DND-41 (cell line): ENCODE data around the gene ADI1.

Experiments used
- ATAC-seq: fragments of 200-7000 bp; cut with Tn5 transposase; 3 replicates; pipeline ENCODE4 v1.9.1; 2021; ENCODE audit warnings: low read depth; ENCODE audit not compliant: insufficient read depth
- DNase-seq: peaks from one replicate; pipeline ENCODE4 v3.0.0-alpha.2; 2020
- H2AFZ ChIP-seq: 2 replicates; pipeline ENCODE4 v1.6.0; 2012; ENCODE audit warnings: low read depth, low read length
- H3K27ac ChIP-seq: 2 replicates; pipeline ENCODE4 v1.5.1; 2012; ENCODE audit warnings: low read length, inconsistent platforms
- H3K27me3 ChIP-seq: fragments of 200-600 bp; sonication (generic); 2 replicates; pipeline ENCODE4 v1.6.0; 2012; ENCODE audit warnings: low read length, mild to moderate bottlenecking, inconsistent platforms; ENCODE audit not compliant: insufficient read depth, poor library complexity
- H3K36me3 ChIP-seq: 2 replicates; pipeline ENCODE4 v1.5.1; 2012; ENCODE audit warnings: low read length, inconsistent platforms; ENCODE audit not compliant: insufficient read depth
- H3K4me1 ChIP-seq: 2 replicates; pipeline ENCODE4 v1.5.1; 2012; ENCODE audit warnings: mild to moderate bottlenecking, low read length; ENCODE audit not compliant: insufficient read depth
- H3K4me2 ChIP-seq: 2 replicates; pipeline ENCODE4 v1.6.0; 2012; ENCODE audit warnings: mild to moderate bottlenecking, moderate library complexity, low read length, inconsistent platforms; ENCODE audit not compliant: insufficient read depth
- H3K4me3 ChIP-seq, 2 experiments: fragments of 200-600 bp in 1 of 2; shearing (Covaris generic) in 1 of 2; 2 replicates each; pipeline ENCODE4 v1.5.1; 2012 to 2016; ENCODE audit warnings: inconsistent platforms in 2 of 2, low read length in 2 of 2, mild to moderate bottlenecking in 2 of 2, low read depth in 1 of 2, moderate library complexity in 1 of 2
- H3K79me2 ChIP-seq: 2 replicates; pipeline ENCODE4 v1.6.0; 2012; ENCODE audit warnings: low read length, inconsistent platforms; ENCODE audit not compliant: insufficient read depth
- H3K9ac ChIP-seq: 2 replicates; pipeline ENCODE4 v1.6.0; 2012; ENCODE audit warnings: low read depth, mild to moderate bottlenecking, inconsistent platforms, low read length, moderate library complexity
- H3K9me3 ChIP-seq: 2 replicates; pipeline ENCODE4 v1.5.1; 2012; ENCODE audit warnings: low read length, moderate library complexity, mild to moderate bottlenecking, inconsistent platforms; ENCODE audit not compliant: insufficient read depth, severe bottlenecking
- H4K20me1 ChIP-seq: 2 replicates; pipeline ENCODE4 v1.6.0; 2012; ENCODE audit warnings: low read length; ENCODE audit not compliant: insufficient read depth
- EZH2 ChIP-seq: IDR thresholded peaks from 3 replicates; pipeline ENCODE4 v1.6.1; 2012; ENCODE audit warnings: borderline replicate concordance, low read depth, mild to moderate bottlenecking, moderate library complexity, low read length, inconsistent platforms; ENCODE audit not compliant: severe bottlenecking
- TF ChIP-seq, protein P1 (sequence below): IDR thresholded peaks from 2 replicates; pipeline ENCODE4 v1.5.1; 2012; ENCODE audit warnings: borderline replicate concordance, low read length, moderate library complexity, mild to moderate bottlenecking; ENCODE audit not compliant: poor library complexity, severe bottlenecking; ENCODE audit errors: extremely low read depth

ADI1 gene

DNA sequence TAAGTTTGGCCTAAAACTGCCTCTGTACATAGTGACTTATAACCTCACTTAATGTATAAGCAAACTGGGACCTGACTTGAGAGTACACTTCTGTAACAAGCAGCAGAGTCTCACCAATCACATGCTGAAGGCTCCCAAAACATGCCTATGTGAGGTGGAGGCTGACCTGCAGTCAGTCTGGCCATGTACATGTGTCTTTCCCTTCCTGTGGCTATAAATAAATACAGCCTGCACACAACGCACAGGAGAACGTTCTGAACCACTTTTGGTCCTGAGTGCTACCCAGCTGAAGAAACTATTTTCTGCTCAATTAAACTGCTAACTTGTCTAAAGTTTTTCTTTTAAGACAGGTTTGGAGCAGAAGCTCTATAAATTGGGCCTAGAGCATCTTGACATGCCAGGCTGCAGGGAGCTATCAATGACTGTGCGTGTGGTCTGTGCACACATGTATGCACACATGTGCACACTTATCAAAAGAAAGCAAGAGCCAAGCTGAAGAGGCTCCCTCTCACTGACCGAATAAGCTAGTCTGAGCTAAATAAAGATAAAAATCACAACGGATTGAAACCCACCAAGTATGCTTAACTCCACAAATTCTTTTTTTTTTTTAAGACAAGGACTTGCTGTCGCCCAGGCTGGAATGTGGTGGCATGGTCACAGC, 23.8 kb upstream of the ADI1 start:
- H3K27ac ChIP-seq: no peak overlapping the region
- no peaks in the 10 kb centered on the region for H3K4me1 ChIP-seq
- H3K36me3 ChIP-seq: peaks cover 81% of the 10 kb centered on the region
- no peak overlapping the region for H3K9ac ChIP-seq
- no peak for DNase-seq
- no peak for TF ChIP-seq EZH2
- TF ChIP-seq, protein P1, sequence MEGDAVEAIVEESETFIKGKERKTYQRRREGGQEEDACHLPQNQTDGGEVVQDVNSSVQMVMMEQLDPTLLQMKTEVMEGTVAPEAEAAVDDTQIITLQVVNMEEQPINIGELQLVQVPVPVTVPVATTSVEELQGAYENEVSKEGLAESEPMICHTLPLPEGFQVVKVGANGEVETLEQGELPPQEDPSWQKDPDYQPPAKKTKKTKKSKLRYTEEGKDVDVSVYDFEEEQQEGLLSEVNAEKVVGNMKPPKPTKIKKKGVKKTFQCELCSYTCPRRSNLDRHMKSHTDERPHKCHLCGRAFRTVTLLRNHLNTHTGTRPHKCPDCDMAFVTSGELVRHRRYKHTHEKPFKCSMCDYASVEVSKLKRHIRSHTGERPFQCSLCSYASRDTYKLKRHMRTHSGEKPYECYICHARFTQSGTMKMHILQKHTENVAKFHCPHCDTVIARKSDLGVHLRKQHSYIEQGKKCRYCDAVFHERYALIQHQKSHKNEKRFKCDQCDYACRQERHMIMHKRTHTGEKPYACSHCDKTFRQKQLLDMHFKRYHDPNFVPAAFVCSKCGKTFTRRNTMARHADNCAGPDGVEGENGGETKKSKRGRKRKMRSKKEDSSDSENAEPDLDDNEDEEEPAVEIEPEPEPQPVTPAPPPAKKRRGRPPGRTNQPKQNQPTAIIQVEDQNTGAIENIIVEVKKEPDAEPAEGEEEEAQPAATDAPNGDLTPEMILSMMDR: no peak
- no peak for ATAC-seq
- no peaks in the 10 kb centered on the region for H3K9me3 ChIP-seq
- H2AFZ ChIP-seq: no peak overlapping the region
- H3K4me2 ChIP-seq: no peak overlapping the region
- H4K20me1 ChIP-seq: peaks cover 6% of the 10 kb centered on the region; the same call in 1 of the 2 replicates
- peaks cover 16% of the 10 kb centered on the region; the same call in 1 of the 2 replicates for H3K79me2 ChIP-seq
- H3K27me3 ChIP-seq: no peaks in the 10 kb centered on the region
- no peak overlapping the region for H3K4me3 ChIP-seq

DNA sequence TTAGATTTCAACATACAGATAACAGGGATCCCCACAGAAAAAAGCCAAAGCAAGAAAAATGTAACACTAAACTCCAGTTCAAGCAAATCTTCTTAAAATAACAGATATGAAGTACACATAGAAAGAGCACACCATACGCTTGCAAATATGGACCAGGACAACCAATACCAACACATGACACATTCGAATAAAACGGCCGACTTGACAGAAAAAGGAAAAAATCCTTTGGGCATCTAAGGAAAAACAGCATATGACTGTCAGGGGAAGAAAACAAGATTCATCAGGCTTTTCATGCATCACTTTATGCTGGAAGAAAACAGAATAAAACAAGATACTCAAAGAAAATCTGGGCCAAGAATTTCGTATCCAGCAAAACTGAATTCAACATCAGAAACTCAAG, 22.8 kb upstream of the ADI1 start:
- ATAC-seq (no peak), DNase-seq (no peak)
- H3K4me2 ChIP-seq: no peak overlapping the region
- H3K27me3 ChIP-seq: no peaks in the 10 kb centered on the region
- H2AFZ ChIP-seq: no peak overlapping the region
- H3K79me2 ChIP-seq: peaks cover 16% of the 10 kb centered on the region; the same call in 1 of the 2 replicates
- no peak overlapping the region for H3K4me3 ChIP-seq
- H3K9me3 ChIP-seq: no peaks in the 10 kb centered on the region
- no peak overlapping the region for H3K27ac ChIP-seq
- peaks cover 72% of the 10 kb centered on the region for H3K36me3 ChIP-seq
- no peak overlapping the region for H3K9ac ChIP-seq
- no peaks in the 10 kb centered on the region for H3K4me1 ChIP-seq
- peaks cover 6% of the 10 kb centered on the region; the same call in 1 of the 2 replicates for H4K20me1 ChIP-seq
- TF ChIP-seq, protein P1: no peak
- no peak for TF ChIP-seq EZH2

GRCh38 chr2:3539836-3540235, 20.5 kb upstream of the ADI1 start:
- TF ChIP-seq, protein P1: no peak
- TF ChIP-seq EZH2: no peak
- H2AFZ ChIP-seq: no peak overlapping the region

More at GRCh38 chr2:3539836-3540235, 20.5 kb upstream of the ADI1 start:
- DNase-seq: no peak
- ATAC-seq: peak; percentile 29; the same call in 1 of the 3 replicates
- H3K79me2 ChIP-seq: peaks cover 16% of the 10 kb centered on the region; the same call in 1 of the 2 replicates
- H3K4me2 ChIP-seq: no peak overlapping the region
- H3K9me3 ChIP-seq: no peaks in the 10 kb centered on the region
- H3K4me3 ChIP-seq: no peak overlapping the region
- no peaks in the 10 kb centered on the region for H3K27me3 ChIP-seq
- peaks cover 6% of the 10 kb centered on the region; the same call in 1 of the 2 replicates for H4K20me1 ChIP-seq
- no peaks in the 10 kb centered on the region for H3K4me1 ChIP-seq
- H3K36me3 ChIP-seq: peaks cover 50% of the 10 kb centered on the region
- H3K9ac ChIP-seq: no peak overlapping the region
- H3K27ac ChIP-seq: no peak overlapping the region
